BE2C (cell line): ENCODE results near the gene STK17B.

ENCODE experiments used
- DNase-seq: peaks from one replicate; pipeline ENCODE4 v3.0.0-alpha.2; 2020
- H3K27me3 ChIP-seq: fragments of 250-450 bp; sonication (Bioruptor Pico); 2 replicates; pipeline ENCODE4 v1.5.1; 2020; ENCODE audit warnings: mild to moderate bottlenecking
- H3K36me3 ChIP-seq: fragments of 250-450 bp; sonication (Bioruptor Pico); 2 replicates; pipeline ENCODE4 v1.5.1; 2020; ENCODE audit warnings: mild to moderate bottlenecking
- H3K4me1 ChIP-seq: fragments of 250-450 bp; sonication (Bioruptor Pico); 2 replicates; pipeline ENCODE4 v1.5.1; 2020
- H3K4me3 ChIP-seq: 2 replicates; pipeline ENCODE4 v1.5.1; 2011; ENCODE audit warnings: low read depth, low read length
- H3K9me3 ChIP-seq: fragments of 250-450 bp; sonication (Bioruptor Pico); 2 replicates; pipeline ENCODE4 v1.5.1; 2020
- CTCF ChIP-seq: IDR thresholded peaks from 2 replicates; pipeline ENCODE4 v1.5.1; 2012; ENCODE audit warnings: mild to moderate bottlenecking, low read depth, low read length

Gene STK17B

GRCh38 chr2:196086517-196087368 lies 84.6 kb downstream of the STK17B start:
- Histone ChIP-seq H3K36me3 (no peaks in the 10 kb centered on the region), H3K4me1 (no peaks in the 10 kb centered on the region), H3K27me3 (no peaks in the 10 kb centered on the region), H3K9me3 (no peaks in the 10 kb centered on the region), H3K4me3 (no peak overlapping the region)
- no peak for DNase-seq
- no peak for TF ChIP-seq CTCF

GRCh38 chr2:196083601-196084000 lies 87.8 kb downstream of the STK17B start:
- no peak for DNase-seq
- TF ChIP-seq CTCF = no peak
- H3K27me3 ChIP-seq = no peaks in the 10 kb centered on the region
- H3K36me3 ChIP-seq = no peaks in the 10 kb centered on the region
- H3K9me3 ChIP-seq = no peaks in the 10 kb centered on the region
- H3K4me3 ChIP-seq = no peak overlapping the region
- H3K4me1 ChIP-seq = no peaks in the 10 kb centered on the region
